Aorta (tissue), 5 donors: Measurements from ENCODE around the gene STK10. TPM values are rescaled to one million over a fixed set of nuclear protein-coding genes. Genes with fewer than 3 reads are reported as not detected.

Source experiments
- ATAC-seq: fragments of 200-7000 bp; cut with Tn5 transposase; one replicate; pipeline ENCODE4 v1.9.1; 2022; ENCODE audit warnings: moderate library complexity; ENCODE audit not compliant: low FRiP score
- DNase-seq, 2 donors: peaks; one replicate each; pipeline ENCODE4 v3.0.0-alpha.2; 2020
- H3K27ac ChIP-seq, 2 donors: one replicate each; pipeline ENCODE4 v1.5.1; 2013; ENCODE audit warnings: low read length in 2 of 2, mild to moderate bottlenecking in 2 of 2, moderate library complexity in 2 of 2, control low read depth in 1 of 2, inconsistent platforms in 1 of 2, low read depth in 1 of 2
- H3K27me3 ChIP-seq, 2 donors: one replicate each; pipeline ENCODE4 v1.6.1; 2013; ENCODE audit warnings: control low read depth in 1 of 2, low read length in 1 of 2, mild to moderate bottlenecking in 1 of 2, moderate library complexity in 1 of 2; ENCODE audit not compliant: insufficient read depth in 2 of 2, control insufficient read depth in 1 of 2
- H3K36me3 ChIP-seq, 2 donors: one replicate each; pipeline ENCODE4 v1.6.1; 2013; ENCODE audit warnings: control low read depth in 1 of 2, low read length in 1 of 2, mild to moderate bottlenecking in 1 of 2; ENCODE audit not compliant: insufficient read depth in 2 of 2, control insufficient read depth in 1 of 2
- H3K4me1 ChIP-seq, 2 donors: one replicate each; pipeline ENCODE4 v1.6.1; 2013; ENCODE audit warnings: low read length in 2 of 2, control low read depth in 1 of 2, mild to moderate bottlenecking in 1 of 2, moderate library complexity in 1 of 2; ENCODE audit not compliant: insufficient read depth in 2 of 2, control insufficient read depth in 1 of 2
- H3K4me3 ChIP-seq, 2 donors: one replicate each; pipeline ENCODE4 v1.5.1; 2013; ENCODE audit warnings: low read length in 2 of 2, control low read depth in 1 of 2, mild to moderate bottlenecking in 1 of 2
- H3K9me3 ChIP-seq: one replicate; pipeline ENCODE4 v1.6.1; 2013; ENCODE audit warnings: mild to moderate bottlenecking, low read length; ENCODE audit not compliant: control insufficient read depth
- WGBS, 2 donors: extraction: QIAGEN DNeasy Blood & Tissue Kit; methylation state at CpG; one replicate each; pipeline ENCODE4 v1.1.7; 2013; 5-methylcytosine and 5-hydroxymethylcytosine counted together
- intact Hi-C, 2 donors: fragments of 100-400 bp; cut with DNase I; formaldehyde crosslinking; loops; one replicate each; pipeline versions ENCODE4 v1.14.2 to v1.15.0; 2022
- polyA plus RNA-seq, 2 donors: library from polyadenylated mRNA; stranded (reverse); fragments of 200-250 nt; gene quantifications; one replicate each; pipeline ENCODE4 v1.2.3, GENCODE V29; 2013
- total RNA-seq, 2 donors: library from RNA; stranded (reverse); fragmentation: NEBNext Ultra II Directional; extraction: Animal tissue kit (Norgen Biotek cat#: 25700); gene quantifications; one replicate each; pipeline ENCODE4 v1.2.1, GENCODE V29; 2021
- donor health status: healthy with polysubstance abuse.
- donor health status: Bipolar disorder and iron deficiency.
- donor health status: DM: no; HTN: no; CAD: no.
- donor health status: DM: no; HTN: no; CAD: no.
- donor health status: DM: yes; HTN: yes; CAD: no.

STK10 gene
- total and polyA plus RNA-seq, 4 donors = 4.1 to 67.7 (median 18.8) TPM

DNA sequence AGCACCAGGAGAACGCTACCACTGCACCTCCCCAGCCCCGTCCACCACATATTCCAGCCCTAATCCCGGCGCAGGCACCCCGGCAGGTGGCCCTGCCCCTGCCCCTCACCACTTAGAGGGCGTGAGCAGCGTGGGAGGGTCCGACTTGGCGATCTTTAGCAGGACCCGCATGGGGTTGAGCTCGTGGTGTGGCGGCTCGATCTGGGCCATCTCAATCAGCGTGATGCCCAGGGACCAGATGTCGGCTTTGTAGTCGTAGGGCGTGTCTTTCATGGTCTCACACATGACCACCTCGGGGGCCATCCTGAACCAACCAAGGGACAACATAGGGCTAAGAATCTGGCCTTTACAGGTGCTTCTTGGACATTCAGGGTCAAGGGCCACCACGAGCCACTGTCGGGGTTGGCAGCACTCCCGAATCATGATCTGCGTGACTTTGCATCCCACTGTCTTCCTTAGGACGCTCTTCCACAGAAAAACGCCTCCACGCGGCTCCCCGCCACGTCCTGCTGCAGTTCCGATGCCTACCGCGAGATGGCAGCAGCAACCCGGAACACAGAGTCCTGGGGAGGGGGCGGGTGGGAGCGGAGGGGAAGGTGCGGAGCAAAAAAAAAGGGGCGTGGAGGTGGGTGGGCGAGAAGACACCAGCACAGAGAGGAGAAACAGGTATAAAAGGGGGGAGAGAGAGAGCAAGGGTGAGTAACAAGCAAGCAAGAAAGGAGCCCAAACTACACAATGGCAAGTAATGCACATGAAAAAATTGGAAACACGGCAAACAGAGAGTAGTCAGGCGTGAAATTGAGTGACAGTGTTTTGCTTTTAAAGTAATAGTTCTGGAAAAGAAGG, 81.3 kb downstream of the STK10 start:
- Histone ChIP-seq H3K4me3 (no peak overlapping the region), H3K27me3 (no peaks in the 10 kb centered on the region), H3K4me1 (no peaks in the 10 kb centered on the region), H3K27ac (no peak overlapping the region), H3K36me3 (no peaks in the 10 kb centered on the region), H3K9me3 (no peaks in the 10 kb centered on the region)
- DNase-seq (peak in 1 of 2 donors; percentile 90), ATAC-seq (no peak)
- intact Hi-C loops = loop anchor here (2.0 to 5.0 kb wide), 5 partner anchors 81 to 266 kb away; partner anchors contain the start of genes STK10 (in 2 of the 2) and UBTD2 (in 1 of the 2)
- 27 to 32% methylated on average over 39 of the region's 39 CpGs for WGBS, 2 donors

DNA sequence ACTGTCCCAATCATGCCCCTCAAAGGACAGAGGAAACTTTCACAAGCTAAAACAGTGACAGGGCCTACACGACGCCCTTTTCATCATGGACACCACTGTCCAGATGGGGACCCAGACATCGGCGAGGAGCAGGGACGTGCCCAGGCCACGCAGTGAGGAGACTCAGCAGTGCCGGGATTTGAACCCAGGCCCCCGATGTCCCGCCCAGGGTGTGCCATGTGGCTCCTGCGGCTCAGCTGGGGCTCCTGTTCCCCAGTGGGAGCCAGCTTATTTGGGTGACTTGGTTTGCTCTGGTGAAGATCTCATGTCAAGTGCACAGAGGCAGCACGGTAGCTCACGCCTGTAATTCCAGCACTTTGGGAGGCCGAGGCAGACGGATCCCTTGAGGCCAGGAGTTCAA, 82.2 kb downstream of the STK10 start:
- Histone ChIP-seq H3K27me3 (no peaks in the 10 kb centered on the region), H3K4me3 (no peak overlapping the region), H3K27ac (no peak overlapping the region), H3K4me1 (no peaks in the 10 kb centered on the region), H3K9me3 (no peaks in the 10 kb centered on the region), H3K36me3 (no peaks in the 10 kb centered on the region)
- DNase-seq = peak in 1 of 2 donors; percentile 59
- intact Hi-C loops = loop anchor here (2.0 to 5.0 kb wide), 5 partner anchors 81 to 266 kb away; partner anchors contain the start of genes STK10 (in 2 of the 2) and UBTD2 (in 1 of the 2)
- WGBS, 2 donors = 91 to 93% methylated on average over 14 of the region's 14 CpGs
- no peak for ATAC-seq

DNA sequence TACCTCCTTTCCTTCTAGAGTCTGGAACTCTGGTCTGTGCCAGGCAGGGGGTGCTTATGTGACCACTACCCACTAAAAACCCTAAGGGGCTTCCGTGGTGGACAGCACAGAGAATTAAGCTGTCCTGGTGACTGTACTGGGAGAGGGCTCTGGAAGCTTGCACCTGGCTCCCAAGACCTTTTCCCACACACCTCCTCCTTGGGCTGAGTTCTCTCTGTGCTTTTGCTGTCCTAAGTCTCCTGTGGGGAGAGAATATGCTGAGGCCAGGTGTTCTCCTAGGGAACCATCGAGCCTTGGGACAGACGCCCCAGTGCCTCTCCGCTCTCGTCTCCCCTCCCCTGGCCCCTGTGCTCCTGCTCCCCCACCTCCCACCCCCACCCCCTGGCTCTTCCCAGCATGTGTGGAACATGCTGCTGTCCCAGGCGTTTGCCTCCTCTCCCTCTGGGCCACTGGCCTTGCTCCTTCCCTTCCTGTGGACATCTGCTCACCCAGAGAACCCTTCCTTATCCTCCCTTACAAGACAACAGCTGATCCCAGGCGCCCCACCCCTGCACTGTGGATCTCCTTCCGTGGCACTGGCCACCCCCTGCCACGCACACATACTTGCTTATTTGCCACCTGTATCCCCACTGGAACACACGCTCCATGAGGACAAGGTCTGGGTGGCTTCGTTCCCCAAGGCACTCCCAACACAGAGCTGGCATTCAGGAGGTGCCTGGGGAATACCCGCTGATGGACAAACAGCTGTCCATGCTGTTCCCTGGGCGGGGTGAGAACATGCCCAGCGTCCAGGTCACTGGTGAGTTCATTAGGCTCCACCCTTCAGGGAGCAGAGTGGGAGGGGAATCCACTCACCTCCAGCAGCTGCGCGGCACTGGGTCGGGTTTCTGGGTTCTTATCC, 83.0 kb downstream of the STK10 start:
- no peaks in the 10 kb centered on the region for H3K4me1 ChIP-seq
- peak in 1 of 2 donors; percentile 66 for DNase-seq
- intact Hi-C loops = loop anchor here (5.0 kb wide), 4 partner anchors 82 to 267 kb away; partner anchors contain the start of genes STK10 (in 1 of the 2) and UBTD2 (in 1 of the 2)

DNA sequence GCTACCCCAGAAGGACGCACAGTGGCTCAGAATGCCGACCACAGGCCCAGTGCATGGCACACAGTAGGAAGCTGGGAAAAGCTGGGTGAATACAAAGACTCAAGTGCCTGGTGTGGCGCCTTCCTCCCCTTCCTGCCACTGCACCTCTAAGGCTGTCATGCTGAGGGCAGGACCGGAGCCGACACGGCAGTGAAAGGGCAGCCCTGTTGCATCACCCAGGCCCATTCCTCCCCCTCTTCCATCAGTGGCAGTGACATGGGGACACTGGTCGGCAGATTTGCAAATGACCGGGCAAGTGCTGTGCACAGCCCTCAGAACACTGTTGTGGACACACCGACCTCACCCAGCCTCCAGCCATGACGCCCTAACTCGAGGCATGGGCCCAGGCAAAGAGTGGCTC, 84.0 kb downstream of the STK10 start:
- Histone ChIP-seq H3K27ac (no peak overlapping the region), H3K4me1 (no peaks in the 10 kb centered on the region)
- ATAC-seq = no peak

More for the DNA sequence above, 83.0 kb downstream of the STK10 start:
- Histone ChIP-seq H3K4me3 (no peak overlapping the region), H3K36me3 (no peaks in the 10 kb centered on the region), H3K27me3 (no peaks in the 10 kb centered on the region), H3K27ac (no peak overlapping the region), H3K9me3 (no peaks in the 10 kb centered on the region)
- 83 to 84% methylated on average over 17 of the region's 17 CpGs for WGBS, 2 donors
- no peak for ATAC-seq

DNA sequence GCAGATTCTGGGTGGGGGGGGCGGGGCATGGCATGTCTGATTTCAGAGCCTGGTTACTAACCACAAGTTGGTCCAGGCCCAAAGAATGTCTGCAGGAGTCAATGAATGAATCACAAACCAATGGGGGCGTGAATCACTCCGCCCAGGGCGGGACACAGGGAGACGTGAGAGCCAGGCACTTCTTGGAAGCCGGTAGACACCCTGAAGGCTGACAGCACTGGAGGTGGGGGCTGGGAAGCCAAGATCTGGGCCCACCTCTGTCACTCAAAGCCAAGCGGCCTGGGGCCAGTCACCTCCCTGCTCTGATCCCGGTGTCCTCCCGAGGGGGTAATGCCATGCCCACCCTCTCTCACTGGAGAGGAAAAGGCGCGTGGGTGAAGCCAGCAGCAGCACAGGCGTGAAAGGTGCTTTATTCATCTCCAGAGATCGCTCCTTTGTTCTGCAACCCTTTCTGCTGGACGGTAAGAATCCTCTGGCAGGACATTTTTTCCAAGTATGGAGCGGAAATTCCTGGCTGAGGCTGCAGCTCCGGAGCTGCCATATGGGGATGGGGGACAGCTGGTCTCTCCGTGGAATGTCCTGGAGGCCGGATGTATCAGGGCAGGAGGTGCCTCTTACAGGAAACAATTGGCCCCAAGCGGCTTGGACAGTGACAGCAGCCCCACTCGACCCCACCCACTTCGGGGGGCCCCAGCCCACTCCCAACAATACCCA, 85.0 kb downstream of the STK10 start:
- H3K36me3 ChIP-seq = no peaks in the 10 kb centered on the region

More for the DNA sequence above, 84.0 kb downstream of the STK10 start:
- WGBS, 2 donors = 87 to 89% methylated on average over 11 of the region's 11 CpGs
- Histone ChIP-seq H3K36me3 (no peaks in the 10 kb centered on the region), H3K27me3 (no peaks in the 10 kb centered on the region), H3K4me3 (no peak overlapping the region), H3K9me3 (no peaks in the 10 kb centered on the region)
- peak in 1 of 2 donors; percentile 72 for DNase-seq
- intact Hi-C loops = no loop called here

DNA sequence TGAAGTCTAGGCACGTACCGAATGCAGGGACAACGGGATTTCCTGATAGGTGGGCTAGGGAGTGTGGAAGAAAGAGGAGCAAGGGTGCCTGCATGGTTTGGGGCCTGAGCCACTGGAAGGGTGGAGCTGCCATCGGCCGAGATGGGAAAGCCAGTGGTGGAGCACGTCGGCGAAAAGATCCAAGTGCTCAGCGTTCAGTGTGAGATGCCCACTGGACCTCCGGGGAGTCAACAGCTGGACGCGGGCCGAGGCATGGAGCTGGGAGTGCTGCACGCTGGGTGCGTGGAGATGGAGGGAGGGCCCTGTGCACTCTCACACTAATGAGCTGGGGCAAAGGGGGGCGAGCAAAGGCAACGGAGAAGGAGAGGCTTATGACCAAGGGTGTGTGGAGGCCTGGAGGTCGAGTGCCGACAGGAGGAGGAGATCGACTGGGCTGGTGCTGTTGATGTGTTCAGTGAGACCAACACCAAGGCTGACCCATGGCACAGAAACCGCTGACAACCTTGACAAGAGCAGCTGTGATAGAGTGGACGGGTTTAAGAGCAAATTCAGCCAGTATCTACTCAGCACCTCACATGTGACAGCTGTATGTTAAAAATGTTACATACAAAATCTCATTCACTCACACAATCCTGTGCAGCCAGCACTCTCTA, 85.7 kb downstream of the STK10 start:
- DNase-seq = peak in 1 of 2 donors; percentile 72
- Histone ChIP-seq H3K4me1 (no peaks in the 10 kb centered on the region), H3K36me3 (no peaks in the 10 kb centered on the region), H3K27ac (no peak overlapping the region), H3K4me3 (no peak overlapping the region), H3K27me3 (no peaks in the 10 kb centered on the region), H3K9me3 (no peaks in the 10 kb centered on the region)
- ATAC-seq = no peak
- 90 to 93% methylated on average over 22 of the region's 22 CpGs for WGBS, 2 donors
- intact Hi-C loops = no loop called here

More for the DNA sequence above, 85.0 kb downstream of the STK10 start:
- Histone ChIP-seq H3K9me3 (no peaks in the 10 kb centered on the region), H3K27me3 (no peaks in the 10 kb centered on the region), H3K27ac (no peak overlapping the region), H3K4me1 (no peaks in the 10 kb centered on the region), H3K4me3 (no peak overlapping the region)
- peak; percentile 37 for ATAC-seq
- 45 to 49% methylated on average over 21 of the region's 21 CpGs for WGBS, 2 donors
- intact Hi-C loops = no loop called here
- peak; percentile 84 to 90 for DNase-seq

DNA sequence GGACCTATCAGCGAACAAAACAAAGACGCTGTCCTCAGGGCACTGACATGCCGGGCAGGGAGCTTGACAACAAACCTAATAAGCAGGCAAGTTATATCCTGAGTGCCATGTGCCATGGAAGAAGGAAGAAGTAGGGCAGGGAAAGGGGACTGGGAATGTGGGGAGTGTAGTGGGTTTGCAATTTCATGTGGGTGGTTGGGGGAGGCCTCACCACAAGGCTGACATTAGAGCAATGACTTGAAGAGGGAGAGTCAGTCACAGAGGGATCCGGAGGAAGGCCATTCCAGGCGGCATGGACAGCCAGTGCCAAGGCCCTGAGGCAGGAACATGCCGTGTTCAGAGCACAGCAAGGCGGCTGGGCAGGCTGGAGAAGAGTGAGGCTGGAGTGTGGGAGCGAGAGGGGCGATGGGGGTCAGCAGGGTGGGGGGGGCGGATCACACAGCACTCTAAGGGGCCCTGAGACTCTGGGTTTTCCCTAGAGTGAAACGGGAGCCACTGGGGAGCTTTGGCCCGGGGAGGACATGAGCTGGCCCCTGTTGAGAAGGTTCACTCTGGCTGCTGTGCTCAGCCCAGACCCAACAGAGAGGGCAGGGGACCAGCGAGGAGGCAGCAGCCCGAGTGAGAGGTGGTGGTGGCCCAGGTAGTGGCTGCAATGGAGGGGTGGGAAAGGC, 86.3 kb downstream of the STK10 start:
- no peaks in the 10 kb centered on the region for H3K9me3 ChIP-seq
- H3K27me3 ChIP-seq = no peaks in the 10 kb centered on the region
- no peaks in the 10 kb centered on the region for H3K4me1 ChIP-seq
- intact Hi-C loops = no loop called here
- no peak overlapping the region for H3K4me3 ChIP-seq
- 91 to 94% methylated on average over 14 of the region's 14 CpGs for WGBS, 2 donors
- ATAC-seq (no peak), DNase-seq (peak in 1 of 2 donors; percentile 67)
- no peak overlapping the region for H3K27ac ChIP-seq
- no peaks in the 10 kb centered on the region for H3K36me3 ChIP-seq
